Measurements from ENCODE around the gene CNKSR3. TPM values are rescaled to one million over a fixed set of nuclear protein-coding genes. Genes with fewer than 3 reads are reported as not detected.

CNKSR3 gene
- total RNA-seq, 2 donors from 2014 or later: 11.5 to 16.8 TPM

- no peak for DNase-seq (ENCODE audit: low spot score)
- H3K27me3 ChIP-seq: no peaks in the 10 kb centered on the region
- H3K27ac ChIP-seq: peak overlapping the region in 1 of 2 donors; percentile 12
- TF ChIP-seq, protein P1, sequence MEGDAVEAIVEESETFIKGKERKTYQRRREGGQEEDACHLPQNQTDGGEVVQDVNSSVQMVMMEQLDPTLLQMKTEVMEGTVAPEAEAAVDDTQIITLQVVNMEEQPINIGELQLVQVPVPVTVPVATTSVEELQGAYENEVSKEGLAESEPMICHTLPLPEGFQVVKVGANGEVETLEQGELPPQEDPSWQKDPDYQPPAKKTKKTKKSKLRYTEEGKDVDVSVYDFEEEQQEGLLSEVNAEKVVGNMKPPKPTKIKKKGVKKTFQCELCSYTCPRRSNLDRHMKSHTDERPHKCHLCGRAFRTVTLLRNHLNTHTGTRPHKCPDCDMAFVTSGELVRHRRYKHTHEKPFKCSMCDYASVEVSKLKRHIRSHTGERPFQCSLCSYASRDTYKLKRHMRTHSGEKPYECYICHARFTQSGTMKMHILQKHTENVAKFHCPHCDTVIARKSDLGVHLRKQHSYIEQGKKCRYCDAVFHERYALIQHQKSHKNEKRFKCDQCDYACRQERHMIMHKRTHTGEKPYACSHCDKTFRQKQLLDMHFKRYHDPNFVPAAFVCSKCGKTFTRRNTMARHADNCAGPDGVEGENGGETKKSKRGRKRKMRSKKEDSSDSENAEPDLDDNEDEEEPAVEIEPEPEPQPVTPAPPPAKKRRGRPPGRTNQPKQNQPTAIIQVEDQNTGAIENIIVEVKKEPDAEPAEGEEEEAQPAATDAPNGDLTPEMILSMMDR (IDR thresholded peaks at IDR 0.05): peak; percentile 33 to 62
- peaks cover 0 to 28% of the 10 kb centered on the region in 2 donors for H3K4me1 ChIP-seq
- no peak overlapping the region for H3K4me3 ChIP-seq
- H3K9me3 ChIP-seq: no peaks in the 10 kb centered on the region
- no peaks in the 10 kb centered on the region for H3K36me3 ChIP-seq
These were observed 9.5 kb downstream of the CNKSR3 start for GRCh38 chr6:154500769-154501577.

DNA sequence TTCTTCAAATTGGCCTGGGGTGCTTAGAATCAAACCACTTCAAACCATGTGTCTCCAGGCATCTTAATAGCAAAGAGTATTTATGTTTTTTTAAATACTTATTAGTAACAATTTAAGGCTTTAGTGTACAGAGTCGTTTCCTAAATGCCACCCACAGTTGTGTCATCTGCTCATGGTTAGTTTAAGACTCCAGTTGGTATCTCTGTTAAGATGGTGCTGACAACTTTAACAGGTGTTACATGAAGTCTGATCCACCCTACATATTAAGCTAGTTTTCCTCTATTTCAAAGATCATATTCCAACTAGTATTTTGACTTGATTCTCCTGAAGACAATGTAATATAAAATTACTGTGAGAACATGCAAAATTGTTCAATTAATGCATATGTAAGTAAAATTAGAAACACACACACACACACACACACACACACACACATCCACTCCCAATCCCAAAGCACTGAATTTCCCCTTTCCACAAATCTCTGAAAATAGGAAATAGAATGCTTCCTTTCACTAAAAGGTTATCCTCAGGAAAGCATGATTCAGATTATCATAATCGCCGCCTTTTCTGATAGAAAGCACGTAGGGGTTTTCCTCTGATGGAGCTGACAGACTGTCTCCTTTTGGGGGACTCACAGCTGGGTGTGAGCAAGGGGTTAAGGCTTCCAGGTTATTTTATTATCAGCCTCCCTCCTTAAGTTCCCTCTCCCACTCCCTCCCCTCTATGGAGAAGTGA is 10.5 kb downstream of the CNKSR3 start:
- TF ChIP-seq, protein P1 (IDR thresholded peaks at IDR 0.05): no peak
- Histone ChIP-seq H3K27ac (peak overlapping the region in 1 of 2 donors; percentile 28), H3K4me1 (peaks cover 0 to 30% of the 10 kb centered on the region in 2 donors), H3K4me3 (no peak overlapping the region), H3K9me3 (no peaks in the 10 kb centered on the region), H3K27me3 (no peaks in the 10 kb centered on the region), H3K36me3 (no peaks in the 10 kb centered on the region)
- no peak for DNase-seq (ENCODE audit: low spot score)

GRCh38 chr6:154498340-154498934 is 12.0 kb downstream of the CNKSR3 start:
- TF ChIP-seq, protein P1 (IDR thresholded peaks at IDR 0.05): no peak
- Histone ChIP-seq H3K4me1 (peaks cover 0 to 40% of the 10 kb centered on the region in 2 donors), H3K27ac (no peak overlapping the region), H3K9me3 (no peaks in the 10 kb centered on the region), H3K36me3 (no peaks in the 10 kb centered on the region), H3K4me3 (no peak overlapping the region), H3K27me3 (no peaks in the 10 kb centered on the region)
- no peak for DNase-seq (ENCODE audit: low spot score)

GRCh38 chr6:154496793-154497517 is 13.5 kb downstream of the CNKSR3 start:
- H3K27ac ChIP-seq: no peak overlapping the region

DNA sequence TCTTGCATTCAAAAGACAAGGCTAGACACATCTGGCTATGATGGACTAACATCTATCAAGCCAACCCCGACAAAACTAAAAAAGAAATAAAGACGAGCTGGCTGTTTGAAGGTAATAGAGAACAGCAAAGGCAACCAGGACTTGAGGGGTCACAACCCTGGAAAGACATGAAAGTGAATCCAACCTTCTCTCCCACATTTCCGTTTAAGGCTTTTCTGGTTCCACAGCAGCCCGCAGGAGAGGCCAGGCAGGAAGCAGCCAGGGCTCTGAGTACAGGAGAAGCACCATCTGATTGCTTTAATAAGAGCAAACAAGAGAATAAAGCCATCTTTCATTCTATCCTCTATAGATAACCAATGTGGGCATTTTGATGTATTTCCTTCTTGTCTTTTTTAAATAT is 14.3 kb downstream of the CNKSR3 start:
- TF ChIP-seq, protein P1 (IDR thresholded peaks at IDR 0.05): no peak
- H3K9me3 ChIP-seq: no peaks in the 10 kb centered on the region
- no peaks in the 10 kb centered on the region for H3K27me3 ChIP-seq
- no peak overlapping the region for H3K27ac ChIP-seq
- no peak overlapping the region for H3K4me3 ChIP-seq
- DNase-seq (ENCODE audit: low spot score): no peak
- peaks cover 0 to 37% of the 10 kb centered on the region in 2 donors for H3K4me1 ChIP-seq
- no peaks in the 10 kb centered on the region for H3K36me3 ChIP-seq

More at GRCh38 chr6:154496793-154497517, 13.5 kb downstream of the CNKSR3 start:
- no peak overlapping the region for H3K4me3 ChIP-seq
- no peak for DNase-seq (ENCODE audit: low spot score)
- TF ChIP-seq, protein P1 (IDR thresholded peaks at IDR 0.05): no peak
- no peaks in the 10 kb centered on the region for H3K36me3 ChIP-seq
- H3K9me3 ChIP-seq: no peaks in the 10 kb centered on the region
- H3K4me1 ChIP-seq: peaks cover 0 to 40% of the 10 kb centered on the region in 2 donors
- H3K27me3 ChIP-seq: no peaks in the 10 kb centered on the region
